HUES64 (cell line): ENCODE measurements around the gene MACROD1.

Experiments
- H3K27ac ChIP-seq: 2 replicates; pipeline ENCODE4 v1.7.0; 2013; ENCODE audit warnings: low read depth, low read length, inconsistent platforms
- H3K27me3 ChIP-seq: 2 replicates; pipeline ENCODE4 v1.6.1; 2013; ENCODE audit warnings: mild to moderate bottlenecking, low read length; ENCODE audit not compliant: insufficient read depth
- H3K36me3 ChIP-seq: 2 replicates; pipeline ENCODE4 v1.6.1; 2013; ENCODE audit warnings: mild to moderate bottlenecking, low read length; ENCODE audit not compliant: insufficient read depth
- H3K4me1 ChIP-seq: 2 replicates; pipeline ENCODE4 v1.6.1; 2013; ENCODE audit warnings: mild to moderate bottlenecking, low read length, moderate library complexity; ENCODE audit not compliant: insufficient read depth
- H3K4me3 ChIP-seq: 2 replicates; pipeline ENCODE4 v1.5.1; 2013; ENCODE audit warnings: mild to moderate bottlenecking, low read length, moderate library complexity
- H3K9ac ChIP-seq: 2 replicates; pipeline ENCODE4 v1.6.1; 2013; ENCODE audit warnings: mild to moderate bottlenecking, low read depth, low read length
- H3K9me3 ChIP-seq: 2 replicates; pipeline ENCODE4 v1.6.1; 2013; ENCODE audit warnings: low read depth, low read length; ENCODE audit not compliant: insufficient read depth
- WGBS: fragments of 150-250, 120-280 bp; methylation state at CpG from one replicate; pipeline ENCODE4 v1.1.7; 2013; ENCODE audit warnings: missing lambda C conversion rate; 5-methylcytosine and 5-hydroxymethylcytosine counted together

Gene MACROD1

GRCh38 chr11:64084951-64085710, 80.8 kb downstream of the MACROD1 start:
- Histone ChIP-seq H3K4me1 (no peaks in the 10 kb centered on the region), H3K9ac (no peak overlapping the region), H3K27ac (no peak overlapping the region), H3K27me3 (peaks cover 17% of the 10 kb centered on the region; the same call in 1 of the 2 replicates), H3K36me3 (no peaks in the 10 kb centered on the region), H3K9me3 (no peaks in the 10 kb centered on the region), H3K4me3 (no peak overlapping the region)
- WGBS, result 90% methylated on average over 27 of the region's 27 CpGs

- Histone ChIP-seq H3K4me1 (no peaks in the 10 kb centered on the region), H3K9ac (no peak overlapping the region), H3K27me3 (peaks cover 20% of the 10 kb centered on the region; the same call in 1 of the 2 replicates), H3K4me3 (no peak overlapping the region), H3K9me3 (no peaks in the 10 kb centered on the region), H3K36me3 (no peaks in the 10 kb centered on the region), H3K27ac (no peak overlapping the region)
- WGBS, result 88% methylated on average over 26 of the region's 26 CpGs
Measured at GRCh38 chr11:64084146-64084950, 81.6 kb downstream of the MACROD1 start.

GRCh38 chr11:64083398-64084080, 82.4 kb downstream of the MACROD1 start:
- no peaks in the 10 kb centered on the region for H3K9me3 ChIP-seq
- H3K27me3 ChIP-seq, result peaks cover 21% of the 10 kb centered on the region; the same call in 1 of the 2 replicates
- H3K36me3 ChIP-seq, result no peaks in the 10 kb centered on the region
- no peak overlapping the region for H3K4me3 ChIP-seq
- no peak overlapping the region for H3K27ac ChIP-seq
- H3K9ac ChIP-seq, result no peak overlapping the region
- WGBS, result 93% methylated on average over 28 of the region's 28 CpGs
- H3K4me1 ChIP-seq, result no peaks in the 10 kb centered on the region

GRCh38 chr11:64081745-64082442, 84.0 kb downstream of the MACROD1 start:
- Histone ChIP-seq H3K9me3 (no peaks in the 10 kb centered on the region), H3K36me3 (no peaks in the 10 kb centered on the region), H3K27me3 (peaks cover 21% of the 10 kb centered on the region; the same call in 1 of the 2 replicates), H3K4me3 (no peak overlapping the region), H3K4me1 (no peaks in the 10 kb centered on the region), H3K27ac (no peak overlapping the region), H3K9ac (no peak overlapping the region)
- WGBS, result 86% methylated on average over 27 of the region's 27 CpGs

GRCh38 chr11:64080390-64080789, 85.5 kb downstream of the MACROD1 start:
- 93% methylated on average over 8 of the region's 10 CpGs for WGBS
- Histone ChIP-seq H3K27me3 (peaks cover 19% of the 10 kb centered on the region), H3K36me3 (no peaks in the 10 kb centered on the region), H3K4me1 (no peaks in the 10 kb centered on the region), H3K9ac (no peak overlapping the region), H3K9me3 (no peaks in the 10 kb centered on the region), H3K4me3 (no peak overlapping the region), H3K27ac (no peak overlapping the region)

- H3K9me3 ChIP-seq, result no peaks in the 10 kb centered on the region
- H3K36me3 ChIP-seq, result no peaks in the 10 kb centered on the region
- no peak overlapping the region for H3K27ac ChIP-seq
- H3K4me3 ChIP-seq, result no peak overlapping the region
- no peak overlapping the region for H3K9ac ChIP-seq
- WGBS, result 84% methylated on average over 13 of the region's 13 CpGs
- peaks cover 19% of the 10 kb centered on the region for H3K27me3 ChIP-seq
- no peaks in the 10 kb centered on the region for H3K4me1 ChIP-seq
Measured at GRCh38 chr11:64078905-64079304, 87.0 kb downstream of the MACROD1 start.

GRCh38 chr11:64078284-64078683, 87.6 kb downstream of the MACROD1 start:
- Histone ChIP-seq H3K27ac (no peak overlapping the region), H3K9ac (no peak overlapping the region), H3K4me1 (no peaks in the 10 kb centered on the region), H3K9me3 (no peaks in the 10 kb centered on the region), H3K4me3 (no peak overlapping the region), H3K27me3 (peaks cover 19% of the 10 kb centered on the region), H3K36me3 (no peaks in the 10 kb centered on the region)
- 92% methylated on average over 11 of the region's 11 CpGs for WGBS

GRCh38 chr11:64077607-64078006, 88.3 kb downstream of the MACROD1 start:
- H3K9ac ChIP-seq, result no peak overlapping the region
- 93% methylated on average over 12 of the region's 12 CpGs for WGBS

GRCh38 chr11:64076758-64077157, 89.2 kb downstream of the MACROD1 start:
- 86% methylated on average over 8 of the region's 8 CpGs for WGBS
- H3K9me3 ChIP-seq, result no peaks in the 10 kb centered on the region
- no peak overlapping the region for H3K4me3 ChIP-seq
- no peaks in the 10 kb centered on the region for H3K4me1 ChIP-seq
- no peak overlapping the region for H3K27ac ChIP-seq
- peaks cover 17% of the 10 kb centered on the region for H3K27me3 ChIP-seq
- no peak overlapping the region for H3K9ac ChIP-seq
- no peaks in the 10 kb centered on the region for H3K36me3 ChIP-seq

More at GRCh38 chr11:64077607-64078006, 88.3 kb downstream of the MACROD1 start:
- H3K27ac ChIP-seq, result no peak overlapping the region
- H3K9me3 ChIP-seq, result no peaks in the 10 kb centered on the region
- no peaks in the 10 kb centered on the region for H3K4me1 ChIP-seq
- no peak overlapping the region for H3K4me3 ChIP-seq
- H3K27me3 ChIP-seq, result peaks cover 19% of the 10 kb centered on the region
- H3K36me3 ChIP-seq, result no peaks in the 10 kb centered on the region

- no peaks in the 10 kb centered on the region for H3K9me3 ChIP-seq
- H3K9ac ChIP-seq, result no peak overlapping the region
- H3K27me3 ChIP-seq, result peaks cover 6% of the 10 kb centered on the region
Measured at GRCh38 chr11:64074239-64074638, 91.7 kb downstream of the MACROD1 start.

More at GRCh38 chr11:64074239-64074638, 91.7 kb downstream of the MACROD1 start:
- Histone ChIP-seq H3K27ac (no peak overlapping the region), H3K4me3 (no peak overlapping the region), H3K4me1 (peaks cover 5% of the 10 kb centered on the region), H3K36me3 (no peaks in the 10 kb centered on the region)
- 84% methylated on average over 10 of the region's 10 CpGs for WGBS
